Measurements from ENCODE around the gene FRMD3. TPM values are rescaled to one million over a fixed set of nuclear protein-coding genes. Genes with fewer than 3 reads are reported as not detected.
A peak's percentile ranks its signal among the peaks of the same experiment; 100 is the strongest.

The FRMD3 gene
- total and polyA plus RNA-seq, 7 donors: 8.5 to 182 (median 38.7) TPM

- intact Hi-C loops (cut with DNase I): loop anchor here in 1 of 2 donors (10.0 kb wide), 1 partner anchor 305 kb away; no protein-coding TSS in a partner anchor
- Histone ChIP-seq H3K27ac (no peak overlapping the region), H3K4me1 (no peaks in the 10 kb centered on the region), H3K27me3 (ENCODE audit: insufficient read depth in 3 of 3, low read length in 2 of 3) (no peaks in the 10 kb centered on the region), H3K4me3 (no peak overlapping the region), H3K36me3 (ENCODE audit: insufficient read depth in 1 of 2, low read depth in 1 of 2) (no peaks in the 10 kb centered on the region), H3K9me3 (no peaks in the 10 kb centered on the region)
- no peak for ATAC-seq
- WGBS, 3 donors: 77 to 92% (median 90%) methylated on average over 1 of the region's 1 CpG
- no peak for DNase-seq
- no peak for TF ChIP-seq CTCF (IDR thresholded peaks at IDR 0.05)
Measured at GRCh38 chr9:83339435-83339834, 198.8 kb downstream of the FRMD3 start.

GRCh38 chr9:83336706-83337105 lies 201.5 kb downstream of the FRMD3 start:
- DNase-seq: no peak
- no peak for ATAC-seq
- Histone ChIP-seq H3K9me3 (no peaks in the 10 kb centered on the region), H3K27ac (no peak overlapping the region), H3K4me1 (no peaks in the 10 kb centered on the region), H3K36me3 (ENCODE audit: insufficient read depth in 1 of 2, low read depth in 1 of 2) (no peaks in the 10 kb centered on the region), H3K4me3 (no peak overlapping the region), H3K27me3 (ENCODE audit: insufficient read depth in 3 of 3, low read length in 2 of 3) (no peaks in the 10 kb centered on the region)
- 56 to 77% (median 60%) methylated on average over 1 of the region's 1 CpG for WGBS, 3 donors
- no peak for TF ChIP-seq CTCF (IDR thresholded peaks at IDR 0.05)
- intact Hi-C loops (cut with DNase I): loop anchor here in 1 of 2 donors (10.0 kb wide), 1 partner anchor 308 kb away; no protein-coding TSS in a partner anchor

- no peaks in the 10 kb centered on the region for H3K36me3 ChIP-seq (ENCODE audit: insufficient read depth in 1 of 2, low read depth in 1 of 2)
- TF ChIP-seq CTCF (IDR thresholded peaks at IDR 0.05): peak; percentile 94
- no peaks in the 10 kb centered on the region for H3K4me1 ChIP-seq
- no peaks in the 10 kb centered on the region for H3K9me3 ChIP-seq
- no peak overlapping the region for H3K4me3 ChIP-seq
- WGBS, 3 donors: 1 to 6% (median 3%) methylated on average over 4 of the region's 4 CpGs
- intact Hi-C loops (cut with DNase I): loop anchor here (2.0 to 10.0 kb wide), 4 partner anchors 117 to 310 kb away; no protein-coding TSS in a partner anchor
- no peaks in the 10 kb centered on the region for H3K27me3 ChIP-seq (ENCODE audit: insufficient read depth in 3 of 3, low read length in 2 of 3)
- DNase-seq (peak; percentile 84 to 91), ATAC-seq (peak; percentile 93 to 98 (median 97))
- H3K27ac ChIP-seq: no peak overlapping the region
Measured at GRCh38 chr9:83334320-83334719, 203.9 kb downstream of the FRMD3 start.

GRCh38 chr9:83330207-83331196 lies 207.7 kb downstream of the FRMD3 start:
- no peak for TF ChIP-seq CTCF (IDR thresholded peaks at IDR 0.05)
- intact Hi-C loops (cut with DNase I): loop anchor here (5.0 to 10.0 kb wide), 3 partner anchors 113 to 314 kb away; no protein-coding TSS in a partner anchor
- Histone ChIP-seq H3K9me3 (no peaks in the 10 kb centered on the region), H3K4me1 (no peaks in the 10 kb centered on the region), H3K27ac (no peak overlapping the region), H3K27me3 (ENCODE audit: insufficient read depth in 3 of 3, low read length in 2 of 3) (no peaks in the 10 kb centered on the region), H3K4me3 (no peak overlapping the region), H3K36me3 (ENCODE audit: insufficient read depth in 1 of 2, low read depth in 1 of 2) (no peaks in the 10 kb centered on the region)
- DNase-seq: no peak
- no peak for ATAC-seq
- WGBS, 3 donors: 98 to 99% (median 99%) methylated on average over 8 of the region's 8 CpGs
